SIG-M5 (cell line): ENCODE data around the gene CGNL1.

ENCODE experiments used
- DNase-seq: peaks from one replicate; lab custom pipeline; 2025; lab: John Stamatoyannopoulos, UW

Gene CGNL1

GRCh38 chr15:57575363-57575762 lies 199.1 kb downstream of the CGNL1 start:
- no peak for DNase-seq

- DNase-seq = no peak
Observed at GRCh38 chr15:57578288-57578900, 202.1 kb downstream of the CGNL1 start.

DNA sequence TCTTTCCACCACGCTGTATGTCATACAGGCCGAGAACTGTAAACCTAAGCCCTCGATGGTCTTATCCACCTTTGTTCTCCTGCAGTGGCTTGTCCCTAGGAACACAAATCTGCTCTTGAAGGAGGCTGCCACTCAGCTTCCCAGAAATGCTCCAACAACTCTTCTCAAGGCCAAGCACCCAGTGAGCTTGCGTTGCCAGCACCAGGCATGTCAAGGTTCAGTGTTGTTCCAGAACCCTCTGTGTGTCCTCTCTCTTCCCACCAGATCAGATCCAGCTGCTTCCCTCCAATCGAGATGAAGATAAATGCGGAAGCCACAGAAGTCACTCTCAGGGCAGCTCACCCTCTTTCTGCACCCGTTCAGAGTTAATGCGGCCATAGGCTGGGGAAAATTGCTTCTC lies 204.1 kb downstream of the CGNL1 start:
- no peak for DNase-seq

DNA sequence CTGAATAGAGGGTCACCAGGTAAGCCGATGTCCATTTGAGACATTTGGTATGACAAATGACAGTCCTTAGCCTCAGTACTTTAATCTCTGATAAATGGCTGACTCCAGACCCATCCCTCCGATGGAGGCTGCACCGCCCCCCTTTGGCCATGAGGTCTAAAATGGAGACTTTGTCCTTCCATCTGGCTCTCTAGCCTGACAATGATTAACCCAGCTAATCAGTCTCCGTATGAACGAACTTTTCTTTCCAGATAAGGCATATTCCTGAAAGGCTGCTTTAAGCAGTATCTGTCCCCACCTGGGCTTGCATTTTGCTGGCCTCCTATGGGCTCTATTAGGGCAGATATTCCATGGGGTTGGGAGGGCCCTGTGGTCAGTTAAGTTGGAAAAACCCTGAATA lies 204.6 kb downstream of the CGNL1 start:
- DNase-seq = no peak

GRCh38 chr15:57582090-57582489 lies 205.8 kb downstream of the CGNL1 start:
- DNase-seq = no peak

DNA sequence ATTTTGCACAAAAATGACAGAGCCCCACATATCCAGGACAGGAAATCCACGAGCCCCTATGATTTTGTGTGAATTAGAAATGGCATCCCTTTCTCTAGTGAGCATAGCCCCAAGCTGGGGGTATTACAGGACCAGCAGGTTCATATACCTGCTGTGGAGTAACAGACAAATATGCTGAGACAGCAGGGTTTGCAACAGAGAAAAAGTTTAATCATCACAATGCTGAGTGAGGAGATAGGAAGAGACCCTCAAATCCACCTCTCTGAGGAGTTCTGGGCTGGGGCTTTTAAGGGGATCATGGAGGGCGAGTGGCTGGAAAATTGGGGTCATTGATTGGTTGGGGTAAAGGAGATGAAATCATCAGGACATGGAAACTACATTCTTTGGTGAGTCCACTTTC lies 207.0 kb downstream of the CGNL1 start:
- no peak for DNase-seq

GRCh38 chr15:57583720-57584119 lies 207.4 kb downstream of the CGNL1 start:
- DNase-seq = no peak

GRCh38 chr15:57586661-57587424 lies 210.5 kb downstream of the CGNL1 start:
- no peak for DNase-seq

DNA sequence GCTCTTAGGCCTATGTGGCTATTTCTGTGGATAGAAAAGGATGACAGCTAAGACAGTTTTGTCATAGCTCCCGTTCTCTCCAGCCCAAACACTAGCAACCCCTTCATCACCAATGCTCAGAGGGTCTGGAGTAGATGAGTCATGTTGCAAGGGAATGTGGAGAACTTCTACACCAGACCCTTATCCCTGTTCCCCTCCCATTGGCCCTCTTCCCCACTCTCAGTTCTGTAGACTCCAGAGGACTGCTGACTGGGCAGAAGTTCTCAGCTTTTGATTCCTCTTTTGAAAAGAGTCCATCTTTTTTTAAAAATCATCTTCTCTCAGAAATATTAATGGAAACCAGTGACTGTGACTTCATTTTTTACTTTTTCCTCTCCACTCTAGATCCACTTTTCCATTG lies 213.0 kb downstream of the CGNL1 start:
- DNase-seq = no peak

GRCh38 chr15:57589754-57590153 lies 213.4 kb downstream of the CGNL1 start:
- DNase-seq = no peak

DNA sequence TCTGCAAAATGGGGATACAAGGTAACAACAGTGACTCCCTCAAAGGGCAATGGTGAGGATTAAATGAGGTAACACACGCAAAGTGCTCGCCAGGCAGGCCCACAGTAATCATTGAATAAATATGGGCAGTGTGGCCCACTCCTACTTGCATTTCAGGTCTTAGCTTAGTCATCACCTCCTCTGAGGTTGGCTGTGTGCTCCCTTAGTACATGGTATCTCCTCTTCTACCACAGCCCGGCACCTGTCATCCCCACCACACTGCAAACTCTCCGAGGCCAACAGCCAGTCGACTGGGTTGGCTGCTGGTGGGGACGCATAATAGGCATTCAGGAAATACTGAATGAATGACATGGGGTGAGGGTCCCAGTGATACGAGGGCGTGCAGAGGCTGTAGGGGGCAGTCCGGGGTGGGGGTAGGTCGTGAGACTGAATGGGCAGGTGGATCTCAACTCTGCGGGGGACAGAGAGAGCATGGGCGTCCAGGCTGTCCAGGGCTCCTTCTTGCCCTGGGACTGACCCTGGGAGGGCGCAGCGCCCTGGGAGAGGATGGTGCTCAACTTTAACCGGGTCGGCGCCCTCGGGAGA lies 215.0 kb downstream of the CGNL1 start:
- no peak for DNase-seq

GRCh38 chr15:57591822-57592367 lies 215.6 kb downstream of the CGNL1 start, which contains the start of gene MYZAP:
MYZAP (plus strand) TSS chr15:57591904; CDS start chr15:57592035, 131 bp downstream.
- no peak for DNase-seq

- no peak for DNase-seq
Observed at GRCh38 chr15:57592426-57592825, 216.1 kb downstream of the CGNL1 start.

- no peak for DNase-seq
Observed at GRCh38 chr15:57592836-57593420, 216.6 kb downstream of the CGNL1 start.

GRCh38 chr15:57594479-57594878 lies 218.2 kb downstream of the CGNL1 start:
- DNase-seq = no peak

- DNase-seq = no peak
Observed at GRCh38 chr15:57595011-57595866, 218.9 kb downstream of the CGNL1 start.

- DNase-seq = no peak
Observed at GRCh38 chr15:57596301-57596855, 220.1 kb downstream of the CGNL1 start.

DNA sequence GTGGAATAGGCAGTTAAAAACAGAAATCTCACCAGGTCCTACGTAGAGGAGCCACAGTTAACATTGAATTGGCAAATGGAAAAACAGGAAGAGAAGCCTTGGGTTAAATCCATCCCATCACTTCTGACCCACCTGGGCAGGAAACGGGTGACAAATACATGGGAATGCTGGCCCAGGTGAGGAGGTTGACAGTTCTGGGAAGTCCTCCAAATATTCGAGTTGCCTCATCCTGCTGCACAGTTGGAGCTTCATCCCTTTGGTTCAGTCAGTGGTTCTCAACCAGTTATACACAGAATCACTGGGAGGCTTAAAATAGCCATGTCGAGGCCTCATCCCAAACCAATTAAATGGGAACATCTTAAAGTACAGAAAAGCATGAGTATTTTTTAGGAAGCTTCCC lies 220.7 kb downstream of the CGNL1 start:
- DNase-seq = no peak

DNA sequence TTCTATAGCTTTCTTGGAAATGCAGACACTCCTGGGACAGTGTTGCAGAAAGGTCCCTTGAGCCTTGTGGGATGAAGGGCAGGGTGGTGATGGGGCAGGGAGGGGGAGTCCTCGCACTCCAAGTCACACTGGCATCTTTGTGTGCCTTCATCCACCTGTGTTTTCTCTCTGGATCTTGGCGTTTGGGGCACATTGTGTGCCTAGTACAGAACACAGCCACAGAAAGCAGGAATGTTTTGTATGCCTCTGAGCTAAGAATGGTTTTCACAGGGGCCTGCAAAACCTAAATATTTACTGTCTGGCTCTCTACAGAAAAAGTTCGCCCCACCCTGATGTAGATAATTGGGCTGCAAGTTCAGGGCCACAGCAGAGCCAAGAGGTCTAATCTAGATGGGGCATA lies 221.1 kb downstream of the CGNL1 start:
- no peak for DNase-seq

- DNase-seq = no peak
Observed at GRCh38 chr15:57598346-57598745, 222.0 kb downstream of the CGNL1 start.

DNA sequence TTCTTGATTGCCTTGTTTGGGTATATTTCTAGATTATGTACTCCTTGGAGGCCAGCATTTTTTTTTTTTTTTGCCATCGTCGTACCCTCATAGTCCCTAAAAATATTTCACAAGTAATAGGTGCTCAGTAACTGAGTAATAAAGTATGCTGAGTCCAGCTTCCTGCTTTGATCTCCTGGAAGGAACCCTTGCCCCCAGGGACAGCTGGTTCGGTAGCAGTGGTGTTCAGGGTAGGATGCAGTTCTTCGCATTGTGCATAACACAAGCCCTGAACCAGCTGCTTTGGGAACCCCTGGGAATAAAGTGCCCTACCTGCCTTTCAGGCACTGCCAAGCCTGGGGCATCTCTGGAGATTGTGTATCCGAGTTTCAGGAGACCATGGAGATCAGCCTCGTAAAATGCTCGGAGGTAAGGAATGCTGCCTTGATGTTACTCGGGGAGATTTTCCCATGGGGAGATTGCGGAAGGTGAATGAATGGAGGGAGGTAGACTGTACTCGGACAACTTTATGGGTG lies 223.0 kb downstream of the CGNL1 start:
- DNase-seq = no peak
